ENCODE results near the gene RPL35.
"Not testable (repeated sequence)": the region's sequence is repeated elsewhere in the genome, so short reads cannot be mapped to it uniquely, and the experiment has no call there.

The RPL35 gene

DNA sequence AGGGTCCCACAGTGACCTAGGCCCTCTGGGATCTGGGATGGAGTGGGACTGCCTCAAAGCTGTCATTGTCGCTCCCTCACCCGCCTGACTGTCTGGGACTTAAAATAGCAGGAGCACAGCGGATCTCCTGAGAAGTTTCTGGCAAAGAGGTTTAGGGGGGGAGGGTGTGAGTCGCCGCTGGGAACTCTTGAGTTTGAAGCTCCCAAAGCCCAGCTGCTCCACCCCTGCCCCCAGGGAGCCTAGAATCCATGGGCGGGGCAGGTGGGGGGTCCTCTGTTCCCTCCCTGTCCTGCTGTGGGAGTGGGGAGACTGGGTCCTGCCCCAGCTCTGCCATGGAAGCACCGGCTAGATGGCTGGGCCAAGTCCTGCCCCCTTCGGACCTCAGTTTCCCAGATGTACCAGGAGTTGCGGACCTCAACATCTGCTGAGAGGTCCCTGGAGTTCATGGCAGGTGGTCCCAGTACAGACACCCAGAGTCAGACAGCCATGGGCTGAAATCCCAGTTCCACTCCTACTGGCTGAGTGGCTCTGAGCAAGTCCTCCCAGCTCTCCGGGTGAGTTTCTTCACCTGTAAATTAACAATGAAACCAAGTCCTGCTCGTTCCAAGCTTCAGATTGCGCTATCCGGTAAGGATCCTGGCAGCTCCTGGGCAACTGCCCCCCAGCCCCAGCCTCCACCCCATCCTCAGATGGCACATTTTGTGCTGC, 9.5 kb downstream of the RPL35 start:
- DNase-seq, result no peak

DNA sequence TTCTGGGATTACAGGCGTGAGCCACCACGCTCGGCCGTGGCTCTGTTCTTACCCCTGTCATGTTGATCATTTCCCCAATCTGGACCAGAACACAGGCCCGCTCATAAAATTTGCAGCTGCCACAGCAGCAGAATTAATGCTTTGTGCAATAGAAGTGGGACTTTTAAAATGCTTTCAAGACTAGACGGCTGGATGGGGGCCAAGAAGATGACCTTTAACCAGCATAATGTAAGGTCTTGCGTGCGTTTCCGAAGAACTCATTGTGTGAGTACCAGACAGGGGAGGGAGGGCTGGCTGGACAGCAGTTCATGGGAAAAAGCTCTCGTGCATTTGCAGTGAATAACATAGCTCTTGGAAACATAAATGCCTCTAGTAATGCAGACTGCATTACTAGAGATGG, 12.0 kb downstream of the RPL35 start:
- no peak for DNase-seq

DNA sequence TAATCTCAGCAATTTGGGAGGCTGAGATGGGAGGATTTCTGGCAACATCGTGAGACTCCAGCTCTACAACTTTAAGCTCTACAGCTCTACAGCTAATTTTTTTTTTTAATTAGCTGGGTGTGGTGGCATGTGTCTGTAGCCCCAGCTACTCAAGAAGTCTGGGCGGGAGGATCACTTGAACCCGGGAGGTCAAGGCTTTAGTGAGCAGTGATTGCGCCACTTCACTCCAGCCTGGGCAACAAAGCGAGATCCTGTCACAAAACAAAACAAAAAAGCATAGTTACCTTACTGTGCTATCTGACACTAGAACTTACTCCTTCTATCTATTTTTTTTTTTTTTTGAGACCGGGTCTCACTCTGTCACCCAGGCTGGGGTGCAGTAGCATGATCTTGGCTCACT, 14.8 kb downstream of the RPL35 start:
- no peak for DNase-seq

DNA sequence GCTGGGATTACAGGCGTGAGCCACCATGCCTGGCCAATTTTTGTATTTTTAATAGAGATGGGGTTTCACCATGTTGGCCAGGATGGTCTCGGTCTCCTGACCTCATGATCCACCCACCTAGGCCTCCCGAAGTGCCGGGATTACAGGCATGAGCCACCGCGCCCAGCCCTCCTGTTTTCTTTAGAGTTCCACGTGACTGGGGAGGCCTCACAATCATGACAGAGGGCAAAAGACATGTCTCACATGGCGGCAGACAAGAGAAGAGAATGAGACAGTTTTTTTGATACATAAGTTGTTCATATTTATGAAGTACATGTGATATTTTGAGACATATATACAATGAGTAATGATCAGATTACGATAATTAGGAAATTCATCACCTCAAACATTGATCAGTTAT, 15.3 kb downstream of the RPL35 start:
- DNase-seq, result not testable (repeated sequence)

DNA sequence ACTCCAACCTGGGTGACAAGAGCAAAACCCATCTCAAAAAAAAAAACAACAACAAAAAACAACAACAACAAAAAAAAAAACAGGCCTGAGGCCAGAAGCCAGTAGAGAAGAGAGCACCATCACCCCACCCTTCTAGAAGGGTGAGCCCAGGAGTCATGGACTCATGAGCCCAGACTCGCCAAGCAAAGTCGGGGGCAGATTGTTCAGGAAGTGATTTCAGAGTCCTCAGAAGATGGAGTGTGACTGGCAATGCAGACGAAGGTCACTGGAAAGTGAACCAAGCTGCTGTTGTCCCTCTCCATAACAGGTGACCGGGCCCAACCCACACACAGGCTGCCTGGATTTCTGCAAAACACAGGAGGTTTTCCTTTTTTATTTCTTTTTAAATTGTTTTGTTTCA, 17.5 kb downstream of the RPL35 start:
- no peak for DNase-seq

DNA sequence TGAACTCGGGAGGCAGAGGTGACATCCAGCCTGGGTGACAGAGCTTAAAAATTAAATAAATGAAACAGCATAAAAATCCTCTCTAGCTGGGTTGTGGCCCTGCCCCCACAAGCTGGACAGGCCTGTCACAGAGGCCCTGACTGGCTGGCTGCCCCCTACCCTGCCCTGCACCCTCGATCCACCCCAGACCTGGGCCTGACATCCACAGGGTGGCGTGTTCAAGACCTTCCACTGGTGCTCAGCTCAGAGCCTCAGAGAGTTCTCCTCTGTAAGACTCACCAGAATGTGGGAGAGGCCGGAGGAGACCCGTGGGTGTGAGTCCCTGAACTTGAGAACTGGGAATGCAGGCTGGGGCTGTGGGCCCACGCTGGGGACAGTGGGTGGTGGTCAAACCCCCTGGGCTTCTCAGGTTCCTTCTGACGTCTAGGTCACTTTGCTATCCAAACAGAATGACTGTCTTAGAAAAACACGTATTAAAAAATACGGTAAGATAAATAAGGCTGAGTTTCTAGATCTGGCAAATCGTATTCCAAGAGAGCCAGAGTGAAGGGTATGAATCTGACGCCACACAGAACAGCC, 18.2 kb downstream of the RPL35 start:
- DNase-seq, result no peak

DNA sequence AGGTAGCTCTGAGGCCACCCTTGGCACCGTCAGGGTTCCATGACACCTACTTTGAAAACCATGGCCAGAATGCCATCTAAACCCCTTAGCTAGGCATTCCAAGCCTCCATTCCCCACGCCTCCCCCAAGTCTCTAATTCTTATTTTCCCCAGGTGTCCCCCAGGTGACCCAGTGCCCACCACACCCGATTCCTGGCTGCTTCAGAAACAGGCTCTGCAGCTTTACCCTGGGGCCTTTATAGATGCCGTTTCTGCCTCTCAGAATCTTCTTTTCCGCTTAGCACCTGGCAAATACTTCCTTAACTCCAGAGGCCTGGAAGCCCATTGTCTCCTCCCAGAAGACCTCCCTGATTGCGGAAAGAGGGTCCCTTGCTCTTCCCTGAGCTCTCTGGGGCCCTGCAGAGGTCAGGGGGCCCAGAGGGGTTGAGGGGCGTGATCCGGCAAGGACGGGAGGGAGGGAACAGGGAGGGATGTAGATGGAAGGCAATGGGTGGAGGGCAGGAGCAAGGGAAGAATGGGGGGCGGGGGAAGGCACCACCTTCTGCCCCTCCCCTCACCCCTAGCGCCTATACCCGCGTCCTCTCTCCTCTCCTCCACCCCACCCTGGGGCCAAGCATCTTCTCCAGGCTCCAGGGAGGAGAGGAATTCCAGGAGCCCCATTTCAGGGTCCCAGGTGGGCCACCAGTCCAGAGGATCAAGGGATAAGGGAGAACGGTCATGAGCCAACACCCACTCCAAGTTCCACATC, 20.5 kb downstream of the RPL35 start:
- no peak for DNase-seq

DNA sequence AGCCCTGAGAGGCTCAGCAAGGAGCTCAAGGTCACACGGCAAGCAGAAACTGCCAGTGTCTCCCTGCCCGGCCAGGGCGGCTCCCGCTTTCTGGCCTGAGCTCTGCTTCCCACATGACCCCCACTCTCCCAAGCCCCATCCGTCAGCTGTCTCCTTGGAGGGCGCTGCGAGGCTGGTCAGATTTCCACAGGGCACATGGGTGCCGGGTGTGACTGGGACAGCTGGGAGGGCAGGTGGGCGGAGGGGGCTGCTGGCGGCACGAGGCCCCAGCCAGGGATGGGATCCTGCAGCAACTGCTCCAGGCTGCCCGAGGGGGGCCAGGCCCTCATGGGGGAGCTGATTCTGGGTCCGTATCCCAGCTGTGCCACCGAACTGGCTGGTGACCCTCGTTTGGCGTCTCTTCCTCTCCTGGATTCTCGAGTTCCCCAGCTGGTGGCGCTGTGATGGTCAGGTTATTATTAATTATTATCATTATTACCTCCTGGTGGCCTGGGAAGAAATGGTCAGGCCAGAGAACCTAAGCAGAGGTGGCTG, 21.4 kb downstream of the RPL35 start:
- DNase-seq, result no peak

DNA sequence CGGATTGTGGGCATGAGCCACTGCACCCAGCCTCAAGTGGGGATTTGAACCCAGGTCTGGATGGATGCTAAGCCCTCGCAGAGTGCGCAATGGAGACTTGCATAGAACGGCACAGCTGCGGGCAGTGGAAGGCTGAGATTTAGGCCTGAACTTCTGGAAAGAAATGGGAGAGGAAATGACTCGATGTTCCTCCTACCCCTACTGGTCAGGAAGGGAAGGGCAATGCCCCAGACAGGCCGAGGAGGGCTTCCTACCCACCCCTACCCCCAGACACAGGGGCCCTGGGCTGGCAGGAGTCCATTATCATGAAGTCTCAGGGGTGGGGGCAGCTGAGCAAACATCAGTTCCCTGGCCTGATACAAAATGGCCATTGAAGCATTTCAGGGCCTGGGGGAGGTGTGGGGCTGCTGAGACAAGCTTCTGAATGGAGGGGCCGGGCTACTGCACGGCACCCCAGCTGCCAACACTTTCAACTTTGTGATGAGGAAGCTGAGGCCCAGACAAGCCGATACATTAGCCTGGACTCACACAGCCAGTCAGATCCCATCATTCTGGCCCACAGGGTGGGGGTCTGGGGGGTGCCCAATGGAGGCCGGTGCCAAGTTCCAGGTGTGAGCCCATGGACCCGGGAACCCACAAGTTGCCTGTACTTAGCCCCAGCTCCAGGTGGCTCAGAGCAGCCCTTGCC, 22.0 kb downstream of the RPL35 start:
- DNase-seq, result no peak

DNA sequence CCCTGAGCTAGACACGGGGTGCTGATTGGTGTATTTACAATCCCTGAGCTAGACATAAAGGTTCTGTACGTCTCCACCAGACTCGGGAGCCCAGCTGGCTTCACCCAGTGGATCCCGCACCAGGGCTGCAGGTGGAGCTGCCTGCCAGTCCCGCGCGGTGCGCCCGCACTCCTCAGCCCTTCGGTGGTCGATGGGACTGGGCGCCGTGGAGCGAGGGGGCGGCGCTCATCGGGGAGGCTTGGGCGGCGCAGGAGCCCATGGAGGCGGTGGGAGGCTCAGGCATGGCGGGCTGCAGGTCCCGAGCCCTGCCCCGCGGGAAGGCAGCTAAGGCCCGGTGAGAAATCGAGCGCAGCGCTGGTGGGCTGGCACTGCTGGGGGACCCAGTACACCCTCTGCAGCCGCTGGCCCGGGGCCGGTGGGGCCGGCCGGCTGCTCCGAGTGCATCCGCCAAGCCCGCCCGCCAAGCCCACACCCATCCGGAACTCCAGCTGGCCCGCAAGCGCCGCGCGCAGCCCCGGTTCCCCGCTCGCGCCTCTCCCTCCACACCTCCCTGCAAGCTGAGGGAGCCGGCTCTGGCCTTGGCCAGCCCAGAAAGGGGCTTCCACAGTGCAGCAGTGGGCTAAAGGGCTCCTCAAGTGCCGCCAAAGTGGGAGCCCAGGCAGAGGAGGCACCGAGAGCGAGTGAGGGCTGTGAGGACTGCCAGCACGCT, 23.0 kb downstream of the RPL35 start:
- DNase-seq, result not testable (repeated sequence)

DNA sequence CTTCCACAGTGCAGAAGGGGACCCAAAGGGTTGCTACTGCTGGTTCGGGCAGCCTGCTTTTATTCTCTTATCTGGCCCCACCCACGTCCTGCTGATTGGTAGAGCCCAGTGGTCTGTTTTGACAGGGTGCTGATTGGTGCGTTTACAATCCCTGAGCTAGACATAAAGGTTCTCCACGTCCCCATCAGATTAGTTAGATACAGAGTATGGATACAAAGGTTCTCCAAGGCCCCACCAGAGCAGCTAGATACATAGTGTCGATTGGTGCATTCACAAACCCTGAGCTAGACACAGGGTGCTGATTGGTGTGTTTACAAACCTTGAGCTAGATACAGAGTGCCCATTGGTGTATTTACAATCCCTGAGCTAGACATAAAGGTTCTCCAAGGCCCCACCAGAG, 23.6 kb downstream of the RPL35 start:
- DNase-seq, result not testable (repeated sequence)

DNA sequence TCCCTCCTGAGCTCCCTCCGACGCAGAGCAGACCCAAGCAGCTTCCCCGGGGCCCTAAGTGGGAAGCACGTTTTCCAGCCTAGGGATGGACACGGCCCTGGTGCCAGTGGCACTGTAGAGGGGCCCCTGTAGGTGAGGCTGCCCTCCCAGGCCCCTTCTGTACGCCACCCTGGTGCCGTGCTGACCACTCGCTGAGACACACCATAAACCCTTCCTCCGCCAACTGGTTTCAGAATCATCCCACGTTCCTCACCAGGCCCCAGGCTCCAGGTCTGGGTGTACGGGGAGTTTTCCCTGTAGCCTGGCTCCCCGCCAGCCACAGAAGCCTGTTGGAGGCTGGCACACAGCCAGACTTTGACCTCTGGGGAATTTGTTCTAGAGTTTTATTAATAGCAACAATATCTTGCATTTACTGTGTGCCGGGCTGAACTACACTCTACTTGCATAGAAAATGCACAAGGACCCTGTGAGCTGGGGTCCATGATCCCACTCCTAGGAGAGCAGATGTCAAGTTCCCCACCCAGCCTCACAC, 26.7 kb downstream of the RPL35 start:
- no peak for DNase-seq

DNA sequence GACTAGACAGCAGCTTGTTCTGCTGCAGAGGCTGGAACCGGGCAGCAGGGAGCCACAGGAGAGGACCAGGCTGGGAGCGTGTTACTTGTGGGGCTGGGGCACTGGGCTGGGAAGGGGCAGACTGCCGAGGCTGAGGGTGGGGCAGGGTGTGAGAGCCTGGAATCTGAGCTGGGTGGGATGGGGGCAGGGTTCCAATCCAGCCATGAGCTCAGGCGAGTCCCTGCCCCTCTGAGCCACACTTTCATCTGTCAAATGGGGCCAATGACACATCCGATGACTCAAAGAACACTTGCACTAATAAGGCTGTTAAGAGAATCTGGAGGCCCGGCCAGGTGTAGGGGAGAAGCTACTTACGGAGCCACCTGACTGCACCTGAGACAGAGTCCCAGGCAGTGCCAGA, 27.2 kb downstream of the RPL35 start:
- no peak for DNase-seq

DNA sequence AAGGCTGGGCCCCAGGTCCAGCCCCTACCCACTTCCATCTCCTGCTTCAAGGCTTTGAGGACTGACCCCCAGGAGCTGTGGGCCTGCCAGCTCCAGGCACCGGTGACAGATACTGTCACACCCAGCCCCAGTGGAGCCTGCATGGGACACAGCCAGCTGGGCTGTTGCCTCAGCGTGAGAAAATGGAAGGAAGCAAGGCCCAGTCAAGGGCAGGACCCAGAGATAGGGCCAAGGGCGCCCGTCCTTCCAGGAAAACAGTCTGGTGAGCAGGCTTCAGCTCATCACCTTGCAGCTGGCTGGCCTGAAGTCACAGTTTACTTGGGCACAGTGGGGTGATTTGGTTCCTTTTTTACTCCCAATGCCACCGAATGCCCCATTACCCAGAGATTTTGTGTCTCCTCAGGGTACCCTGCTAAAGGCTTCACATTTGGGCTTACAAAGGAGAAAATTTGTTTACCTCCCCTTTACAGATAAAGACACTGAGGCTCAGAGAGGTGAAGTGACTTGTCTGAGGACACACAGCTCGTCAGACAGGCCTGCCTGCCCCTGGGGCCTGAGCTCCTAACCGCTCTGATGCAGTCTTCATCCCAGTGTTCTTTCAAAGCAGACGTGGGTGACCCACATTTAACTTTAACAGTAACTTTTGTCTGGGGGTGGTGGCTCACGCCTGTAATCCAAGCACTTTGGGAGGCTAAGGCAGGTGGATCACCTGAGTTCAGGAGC, 30.0 kb downstream of the RPL35 start:
- no peak for DNase-seq

DNA sequence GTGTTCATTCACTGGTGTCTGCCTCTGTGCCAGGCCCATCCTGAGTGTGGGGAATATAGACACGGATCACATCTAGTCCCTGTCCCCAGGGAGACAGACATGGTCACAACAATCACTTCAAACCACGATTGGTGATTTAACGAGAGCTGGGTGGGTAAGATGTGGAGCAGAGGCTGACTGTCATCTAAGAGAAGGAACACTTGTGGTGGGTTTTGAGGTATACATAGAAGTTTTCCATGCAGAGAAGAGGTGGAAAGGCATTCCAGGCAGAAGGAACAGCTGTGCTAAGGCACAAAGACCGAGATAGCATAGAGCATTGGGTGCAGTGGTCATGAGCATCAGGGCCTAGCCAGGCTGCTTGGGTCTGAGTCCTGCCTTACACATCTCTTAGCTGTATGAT, 31.2 kb downstream of the RPL35 start:
- no peak for DNase-seq

DNA sequence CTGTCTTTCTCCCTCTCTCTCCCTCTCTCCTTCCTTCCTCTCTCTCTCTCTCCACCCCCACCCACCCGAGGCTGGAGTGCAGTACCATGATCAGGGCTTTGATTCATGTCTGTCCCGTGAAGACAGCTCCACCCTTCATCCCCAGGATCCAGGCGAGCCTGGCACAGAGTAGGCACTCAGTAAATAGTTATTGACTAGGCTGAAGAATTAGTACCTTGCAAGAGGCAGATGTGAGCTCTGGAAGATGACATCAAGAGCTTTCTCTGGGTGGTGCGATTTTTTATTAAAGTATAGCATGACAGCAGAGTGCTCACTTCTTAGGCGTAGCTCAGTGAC, 32.5 kb downstream of the RPL35 start:
- no peak for DNase-seq

DNA sequence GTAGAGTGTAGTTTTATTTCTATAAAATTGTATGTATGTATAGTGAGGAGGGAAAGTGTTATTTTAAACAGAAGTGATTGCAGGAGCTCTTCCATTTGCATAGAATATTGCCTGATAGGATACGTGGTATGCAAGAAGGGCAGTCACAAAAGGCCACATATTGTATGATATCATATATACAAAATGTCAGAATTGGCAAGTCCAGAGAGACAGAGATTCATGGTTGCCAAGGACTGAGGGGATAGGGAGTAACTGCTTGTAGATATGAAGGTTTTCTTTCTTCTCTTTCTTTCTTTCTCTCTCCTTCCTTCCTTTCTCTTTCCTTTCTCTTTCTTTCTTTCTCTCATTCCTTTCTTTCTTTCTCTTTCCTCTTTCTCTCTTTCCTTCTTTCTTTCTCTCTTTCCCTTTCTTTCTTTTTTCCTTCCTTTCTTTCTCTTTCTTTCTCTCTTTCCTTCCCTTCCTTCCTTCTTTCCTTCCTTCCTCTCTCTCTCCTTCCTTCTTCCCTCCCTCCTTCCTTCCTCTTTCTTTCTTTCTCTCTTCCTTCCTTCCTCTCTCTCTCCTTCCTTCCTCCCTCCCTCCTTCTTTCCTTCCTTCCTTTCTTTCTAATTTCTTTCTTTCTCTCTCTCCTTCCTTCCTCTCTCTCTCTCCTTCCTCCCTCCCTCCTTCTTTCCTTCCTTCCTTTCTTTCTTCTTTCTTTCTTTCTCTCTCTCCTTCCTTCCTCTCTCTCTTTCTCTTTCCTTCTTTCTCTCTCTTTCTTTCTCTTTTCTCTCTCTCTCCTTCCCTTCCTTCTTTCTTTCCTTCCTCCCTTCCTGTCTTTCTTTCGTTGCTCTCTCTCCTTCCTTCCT, 33.0 kb downstream of the RPL35 start:
- no peak for DNase-seq

DNA sequence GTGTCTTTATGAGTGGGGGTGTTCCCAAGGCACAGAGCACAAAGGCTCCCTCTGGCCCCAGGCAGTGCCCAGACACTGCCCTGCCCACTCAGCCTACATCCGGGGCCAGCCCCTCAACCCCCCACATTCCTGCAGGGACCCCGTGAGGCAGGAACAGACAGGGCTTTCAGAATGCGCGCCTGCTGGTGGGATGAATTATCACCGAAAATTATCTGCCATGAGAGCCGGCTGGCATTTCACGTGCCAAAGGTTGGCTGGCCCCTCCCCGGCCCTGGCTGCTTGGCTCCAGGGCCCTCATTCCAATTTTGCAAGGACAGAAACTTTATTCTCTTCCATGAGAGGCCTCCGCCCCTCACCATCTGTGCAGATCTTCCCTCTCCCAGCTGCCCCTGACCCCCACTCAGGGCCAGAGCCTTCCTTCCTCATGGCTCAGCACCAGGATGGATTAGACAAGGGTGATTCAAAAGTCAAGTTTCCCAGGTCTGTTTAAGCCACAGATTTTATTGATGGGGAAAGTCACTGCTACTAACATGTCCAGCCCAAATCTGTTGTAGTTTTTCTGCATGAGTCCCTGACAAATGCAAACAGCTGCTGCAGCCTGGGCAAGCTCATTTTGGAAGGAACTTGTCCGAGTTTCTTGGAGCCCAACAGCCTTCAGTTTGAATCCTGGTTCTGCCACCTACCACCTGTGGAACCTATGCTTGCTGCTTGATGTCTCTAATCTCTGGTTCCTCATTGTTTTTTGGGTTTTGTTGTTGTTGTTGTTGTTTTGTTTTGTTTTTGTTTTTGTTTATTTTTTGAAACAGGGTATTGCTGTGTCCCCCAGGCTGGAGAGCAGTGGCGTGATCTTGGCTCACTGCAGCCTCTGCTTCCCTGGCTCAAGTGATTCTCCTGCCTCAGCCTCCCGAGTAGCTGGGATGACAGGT, 40.8 kb downstream of the RPL35 start:
- DNase-seq, result no peak

DNA sequence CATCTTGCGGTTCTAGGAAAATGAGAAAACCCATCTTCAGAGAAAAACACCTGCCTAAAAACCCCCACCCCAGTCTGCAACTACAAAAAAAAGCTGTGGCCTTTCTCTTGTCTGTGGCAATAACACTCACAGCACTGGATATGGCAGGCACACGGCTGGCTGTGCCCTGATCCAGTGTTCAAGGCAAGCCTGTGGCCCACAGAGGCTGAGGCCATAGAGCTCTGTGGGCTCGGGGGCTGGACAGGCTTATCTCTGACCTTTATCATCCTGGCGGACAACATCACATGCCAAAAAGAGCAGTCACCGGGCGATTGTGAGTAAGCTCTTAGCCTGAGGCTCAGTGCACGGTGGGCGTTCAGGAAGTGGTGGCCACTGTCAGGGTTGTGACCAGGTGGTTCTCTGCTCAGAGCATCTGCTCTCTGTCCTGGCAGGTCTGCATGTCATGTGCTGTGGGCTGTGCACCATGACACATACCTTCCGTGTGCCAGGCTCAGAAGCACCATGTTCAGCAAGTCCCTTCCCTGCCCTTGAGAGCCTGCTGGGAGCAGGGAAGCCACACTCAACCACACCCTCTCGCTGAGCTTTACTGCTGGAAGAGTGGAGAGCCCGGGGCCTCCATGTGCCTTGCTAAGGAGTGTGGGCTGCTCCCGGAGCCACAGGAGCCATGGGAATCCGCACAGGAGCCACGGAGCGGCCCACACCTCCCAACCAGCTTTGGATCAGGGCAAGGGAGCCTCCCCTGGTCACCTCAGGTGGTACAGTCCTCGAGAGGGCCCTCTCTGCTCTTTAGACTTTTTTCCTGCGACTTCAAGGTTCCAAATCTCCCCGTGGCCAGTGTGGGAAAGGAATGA, 43.1 kb downstream of the RPL35 start:
- DNase-seq, result no peak

Measured in activated CD4-positive, alpha-beta T cell treated with anti-CD3 and anti-CD28 coated beads, Interleukin-2, amount 50 U/mL, for 16 hours (primary cell).